K562 (cell line): ENCODE results near the gene GLUD1. TPM values are rescaled to one million over a fixed set of nuclear protein-coding genes. Genes with fewer than 3 reads are reported as not detected.

ENCODE experiments used
- C11orf30 ChIP-seq: fragments of 450-650 bp; IDR thresholded peaks from 2 replicates; pipeline ENCODE4 v1.6.1; 2016; ENCODE audit warnings: low read depth, mild to moderate bottlenecking
- CEBPG ChIP-seq, 3 experiments: fragments of 200-800 bp in 1 of 3; sonication (Bioruptor generic) in 1 of 3; sonication (generic) in 1 of 3; formaldehyde crosslinking in 1 of 3; IDR thresholded peaks in 2 of 3; conservative IDR thresholded peaks in 1 of 3; 2 replicates each; pipeline versions ENCODE4 v1.6.1 to v1.8.0; 2016 to 2022; ENCODE audit warnings: missing compliant biosample characterization in 2 of 3, missing genetic modification characterization in 2 of 3, mild to moderate bottlenecking in 1 of 3, missing genetic modification reagents in 1 of 3
- E2F3 ChIP-seq: fragments of 250-450 bp; sonication (Bioruptor Pico); IDR thresholded peaks from 2 replicates; pipeline ENCODE4 v1.4.0; 2020; ENCODE audit warnings: mild to moderate bottlenecking
- ETS2 ChIP-seq: IDR thresholded peaks from 2 replicates; pipeline ENCODE4 v1.6.1; 2016; ENCODE audit warnings: borderline replicate concordance, missing genetic modification characterization, mild to moderate bottlenecking, moderate library complexity, missing compliant biosample characterization; ENCODE audit not compliant: poor library complexity, severe bottlenecking
- GMEB1 ChIP-seq: fragments of 250-450 bp; sonication (Bioruptor Pico); IDR thresholded peaks from 2 replicates; pipeline ENCODE4 v1.4.0; 2020; ENCODE audit warnings: mild to moderate bottlenecking
- HOXB6 ChIP-seq: fragments of 250-450 bp; sonication (Bioruptor Pico); IDR thresholded peaks from 2 replicates; pipeline ENCODE4 v1.5.1; 2022; ENCODE audit warnings: mild to moderate bottlenecking, borderline replicate concordance
- MTF1 ChIP-seq: fragments of 250-450 bp; sonication (Bioruptor Pico); IDR thresholded peaks from 2 replicates; pipeline ENCODE4 v1.9.0; 2021; ENCODE audit warnings: moderate library complexity, mild to moderate bottlenecking, inconsistent platforms, borderline replicate concordance
- NR3C1 ChIP-seq: sonication (generic); formaldehyde crosslinking; IDR thresholded peaks from 2 replicates; pipeline ENCODE4 v1.8.1; 2022; ENCODE audit warnings: missing genetic modification reagents
- RBM15 ChIP-seq: fragments of 200-400 bp; formaldehyde crosslinking; IDR thresholded peaks from 2 replicates; pipeline ENCODE4 v1.6.1; 2018; ENCODE audit warnings: mild to moderate bottlenecking, low read length, moderate library complexity; ENCODE audit not compliant: insufficient read depth
- RBM17 ChIP-seq: fragments of 200-400 bp; formaldehyde crosslinking; IDR thresholded peaks from 2 replicates; pipeline ENCODE4 v1.6.1; 2017; ENCODE audit warnings: low read depth, mild to moderate bottlenecking, low read length, borderline replicate concordance
- TCFL5 ChIP-seq: fragments of 250-450 bp; sonication (Bioruptor Pico); conservative IDR thresholded peaks from 2 replicates; pipeline ENCODE4 v1.6.1; 2021; ENCODE audit warnings: mild to moderate bottlenecking, moderate library complexity, matching md5 sums
- ZNF232 ChIP-seq: sonication (generic); formaldehyde crosslinking; IDR thresholded peaks from 2 replicates; pipeline ENCODE4 v1.8.0; 2022; ENCODE audit warnings: mild to moderate bottlenecking, missing genetic modification reagents
- ZNF445 ChIP-seq: fragments of 250-450 bp; sonication (Bioruptor Pico); IDR thresholded peaks from 2 replicates; pipeline ENCODE4 v1.4.0; 2020; ENCODE audit warnings: low read depth, mild to moderate bottlenecking, moderate library complexity
- polyA plus RNA-seq, 8 experiments: library from polyadenylated mRNA; depleted of rRNA in 4 of 8; stranded (reverse) in 5 of 8; unstranded in 3 of 8; fragments of >200 nt; fragmentation: Nextera tagmentation in 2 of 8; fragmentation: Illumina TruSeq in 1 of 8; extraction: Ambion mirVana in 2 of 8; extraction: Trizol in 1 of 8; gene quantifications; 2 replicates each; pipeline versions ENCODE4 v1.2.1 to v1.2.3, GENCODE V29; 2011 to 2014; ENCODE audit warnings: inconsistent platforms in 1 of 8, missing spikeins in 1 of 8
- total RNA-seq, 7 experiments: library from RNA; depleted of rRNA in 6 of 7; stranded (reverse); fragments of >200 nt in 6 of 7; fragmentation: Illumina TruSeq in 2 of 7; extraction: Trizol in 2 of 7; gene quantifications; 2 replicates each; pipeline versions ENCODE4 v1.2.1 to v1.2.3, GENCODE V29; 2011 to 2021; ENCODE audit warnings: low replicate concordance in 1 of 7
- TF ChIP-seq, protein P1 (sequence below): fragments of 250-450 bp; sonication (Bioruptor Pico); IDR thresholded peaks from 2 replicates; pipeline ENCODE4 v1.5.0; 2022; ENCODE audit warnings: mild to moderate bottlenecking

GLUD1 gene
- total and polyA plus RNA-seq, 9 of the 15 experiments (the other 6 are each of a cell fraction or from before 2014, with no cell fraction given): 21.9 to 92.0 (median 76.3) TPM

GRCh38 chr10:87053111-87053510 is 41.5 kb downstream of the GLUD1 start (continued):
- no peak for TF ChIP-seq GMEB1
- no peak for TF ChIP-seq C11orf30
- TF ChIP-seq E2F3 (CRISPR knock-in tag): no peak
- no peak for TF ChIP-seq MTF1 (CRISPR knock-in tag)
- TF ChIP-seq TCFL5: no peak
- TF ChIP-seq, protein P1, sequence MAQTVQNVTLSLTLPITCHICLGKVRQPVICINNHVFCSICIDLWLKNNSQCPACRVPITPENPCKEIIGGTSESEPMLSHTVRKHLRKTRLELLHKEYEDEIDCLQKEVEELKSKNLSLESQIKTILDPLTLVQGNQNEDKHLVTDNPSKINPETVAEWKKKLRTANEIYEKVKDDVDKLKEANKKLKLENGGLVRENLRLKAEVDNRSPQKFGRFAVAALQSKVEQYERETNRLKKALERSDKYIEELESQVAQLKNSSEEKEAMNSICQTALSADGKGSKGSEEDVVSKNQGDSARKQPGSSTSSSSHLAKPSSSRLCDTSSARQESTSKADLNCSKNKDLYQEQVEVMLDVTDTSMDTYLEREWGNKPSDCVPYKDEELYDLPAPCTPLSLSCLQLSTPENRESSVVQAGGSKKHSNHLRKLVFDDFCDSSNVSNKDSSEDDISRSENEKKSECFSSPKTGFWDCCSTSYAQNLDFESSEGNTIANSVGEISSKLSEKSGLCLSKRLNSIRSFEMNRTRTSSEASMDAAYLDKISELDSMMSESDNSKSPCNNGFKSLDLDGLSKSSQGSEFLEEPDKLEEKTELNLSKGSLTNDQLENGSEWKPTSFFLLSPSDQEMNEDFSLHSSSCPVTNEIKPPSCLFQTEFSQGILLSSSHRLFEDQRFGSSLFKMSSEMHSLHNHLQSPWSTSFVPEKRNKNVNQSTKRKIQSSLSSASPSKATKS (CRISPR knock-in tag): no peak
- TF ChIP-seq ETS2: no peak
- TF ChIP-seq RBM17: no peak
- no peak for TF ChIP-seq HOXB6
- TF ChIP-seq ZNF232: no peak
- no peak for TF ChIP-seq ZNF445 (CRISPR knock-in tag)
- TF ChIP-seq CEBPG (CRISPR knock-in tag; IDR thresholded peaks at IDR 0.05): no peak
- no peak for TF ChIP-seq CEBPG (tag; conservative IDR thresholded peaks at IDR 0.05 in 1 of 2, IDR thresholded peaks at IDR 0.05 in 1 of 2)
- no peak for TF ChIP-seq RBM15
- no peak for TF ChIP-seq NR3C1 (CRISPR knock-in tag)
